ENCODE results near the gene SPINT1.
"Not testable (repeated sequence)": the region's sequence is repeated elsewhere in the genome, so short reads cannot be mapped to it uniquely, and the experiment has no call there.

SPINT1 gene

GRCh38 chr15:40858706-40859105, 14.9 kb downstream of the SPINT1 start:
- DNase-seq (ENCODE audit: low read depth): no peak

GRCh38 chr15:40859206-40859851, 15.5 kb downstream of the SPINT1 start:
- DNase-seq (ENCODE audit: low read depth): peak; percentile 47

GRCh38 chr15:40861147-40861546, 17.3 kb downstream of the SPINT1 start:
- DNase-seq (ENCODE audit: low read depth): not testable (repeated sequence)

- no peak for DNase-seq (ENCODE audit: low read depth)
These were observed 19.9 kb downstream of the SPINT1 start for GRCh38 chr15:40863660-40864270.

- no peak for DNase-seq (ENCODE audit: low read depth)
These were observed 23.4 kb downstream of the SPINT1 start for GRCh38 chr15:40867199-40867598.

GRCh38 chr15:40869686-40870085, 25.8 kb downstream of the SPINT1 start:
- DNase-seq (ENCODE audit: low read depth): no peak

- no peak for DNase-seq (ENCODE audit: low read depth)
These were observed 26.9 kb downstream of the SPINT1 start for GRCh38 chr15:40870716-40871115.

- no peak for DNase-seq (ENCODE audit: low read depth)
These were observed 28.1 kb downstream of the SPINT1 start for GRCh38 chr15:40871749-40872617.

GRCh38 chr15:40872791-40873693, 29.2 kb downstream of the SPINT1 start:
- no peak for DNase-seq (ENCODE audit: low read depth)

- peak; percentile 26 for DNase-seq (ENCODE audit: low read depth)
These were observed 30.1 kb downstream of the SPINT1 start, which contains the start of gene RHOV for GRCh38 chr15:40873694-40874561. Gene RHOV, minus strand, starts transcription at chr15:40874234. Its CDS starts 95 bp downstream, at chr15:40874139.

- no peak for DNase-seq (ENCODE audit: low read depth)
These were observed 32.3 kb downstream of the SPINT1 start for GRCh38 chr15:40875991-40876730.

GRCh38 chr15:40877694-40878093, 33.8 kb downstream of the SPINT1 start:
- no peak for DNase-seq (ENCODE audit: low read depth)

GRCh38 chr15:40878785-40879184, 34.9 kb downstream of the SPINT1 start:
- DNase-seq (ENCODE audit: low read depth): no peak

- DNase-seq (ENCODE audit: low read depth): no peak
These were observed 35.8 kb downstream of the SPINT1 start for GRCh38 chr15:40879609-40880008.

- no peak for DNase-seq (ENCODE audit: low read depth)
These were observed 37.5 kb downstream of the SPINT1 start for GRCh38 chr15:40881351-40881750.

- no peak for DNase-seq (ENCODE audit: low read depth)
These were observed 42.7 kb downstream of the SPINT1 start for GRCh38 chr15:40886586-40886985.

GRCh38 chr15:40889112-40889511, 45.3 kb downstream of the SPINT1 start:
- DNase-seq (ENCODE audit: low read depth): no peak

- DNase-seq (ENCODE audit: low read depth): no peak
These were observed 47.3 kb downstream of the SPINT1 start for GRCh38 chr15:40891138-40891537.

- no peak for DNase-seq (ENCODE audit: low read depth)
These were observed 48.1 kb downstream of the SPINT1 start for GRCh38 chr15:40891810-40892446.
